GM12801 (cell line): Measurements from ENCODE around the gene MOCOS.

Experiments
- TF ChIP-seq, protein P1 (sequence below): IDR thresholded peaks from one replicate; pipeline ENCODE4 v1.5.1; 2011; ENCODE audit warnings: control low read depth; ENCODE audit not compliant: insufficient read length; ENCODE audit errors: extremely low read depth

The MOCOS gene

DNA sequence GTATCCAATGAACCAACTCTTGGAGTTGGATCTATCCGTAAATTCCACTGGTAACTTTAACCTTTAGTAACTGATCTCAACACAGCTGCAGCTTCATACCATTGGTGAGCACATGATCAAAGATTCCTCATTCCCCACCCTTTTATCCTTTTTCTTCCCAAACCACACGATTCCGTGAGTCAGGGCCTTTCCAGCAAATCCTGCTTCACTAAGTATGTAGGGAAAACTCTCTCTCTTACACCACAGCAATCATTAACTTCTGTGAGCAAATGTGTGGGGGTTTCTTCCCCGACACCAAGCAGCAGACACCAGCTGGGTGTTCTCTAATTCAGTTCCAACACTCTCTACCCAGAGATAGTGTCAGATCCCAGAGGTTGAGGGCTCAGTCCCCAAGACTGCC, 34.1 kb upstream of the MOCOS start:
- TF ChIP-seq, protein P1, sequence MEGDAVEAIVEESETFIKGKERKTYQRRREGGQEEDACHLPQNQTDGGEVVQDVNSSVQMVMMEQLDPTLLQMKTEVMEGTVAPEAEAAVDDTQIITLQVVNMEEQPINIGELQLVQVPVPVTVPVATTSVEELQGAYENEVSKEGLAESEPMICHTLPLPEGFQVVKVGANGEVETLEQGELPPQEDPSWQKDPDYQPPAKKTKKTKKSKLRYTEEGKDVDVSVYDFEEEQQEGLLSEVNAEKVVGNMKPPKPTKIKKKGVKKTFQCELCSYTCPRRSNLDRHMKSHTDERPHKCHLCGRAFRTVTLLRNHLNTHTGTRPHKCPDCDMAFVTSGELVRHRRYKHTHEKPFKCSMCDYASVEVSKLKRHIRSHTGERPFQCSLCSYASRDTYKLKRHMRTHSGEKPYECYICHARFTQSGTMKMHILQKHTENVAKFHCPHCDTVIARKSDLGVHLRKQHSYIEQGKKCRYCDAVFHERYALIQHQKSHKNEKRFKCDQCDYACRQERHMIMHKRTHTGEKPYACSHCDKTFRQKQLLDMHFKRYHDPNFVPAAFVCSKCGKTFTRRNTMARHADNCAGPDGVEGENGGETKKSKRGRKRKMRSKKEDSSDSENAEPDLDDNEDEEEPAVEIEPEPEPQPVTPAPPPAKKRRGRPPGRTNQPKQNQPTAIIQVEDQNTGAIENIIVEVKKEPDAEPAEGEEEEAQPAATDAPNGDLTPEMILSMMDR, result no peak

DNA sequence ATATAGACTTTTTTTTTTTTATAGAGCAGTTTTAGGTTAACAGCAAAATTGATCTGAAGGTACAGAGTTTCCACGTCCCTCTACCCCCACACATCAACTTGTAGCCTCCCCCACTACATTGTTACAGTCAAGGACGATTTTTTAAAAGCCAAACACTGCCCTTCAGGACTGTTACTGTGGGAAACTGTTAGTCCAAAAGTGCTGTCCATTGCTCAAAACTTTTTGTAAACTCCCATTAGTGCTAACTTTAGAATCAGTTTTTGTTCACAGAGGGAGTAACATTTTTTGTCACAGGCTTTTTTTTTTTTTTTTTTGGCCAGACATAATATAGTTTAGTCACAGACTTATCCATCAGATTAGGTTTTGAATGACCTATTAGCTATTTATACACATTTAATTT, 33.5 kb upstream of the MOCOS start:
- TF ChIP-seq, protein P1, result no peak

DNA sequence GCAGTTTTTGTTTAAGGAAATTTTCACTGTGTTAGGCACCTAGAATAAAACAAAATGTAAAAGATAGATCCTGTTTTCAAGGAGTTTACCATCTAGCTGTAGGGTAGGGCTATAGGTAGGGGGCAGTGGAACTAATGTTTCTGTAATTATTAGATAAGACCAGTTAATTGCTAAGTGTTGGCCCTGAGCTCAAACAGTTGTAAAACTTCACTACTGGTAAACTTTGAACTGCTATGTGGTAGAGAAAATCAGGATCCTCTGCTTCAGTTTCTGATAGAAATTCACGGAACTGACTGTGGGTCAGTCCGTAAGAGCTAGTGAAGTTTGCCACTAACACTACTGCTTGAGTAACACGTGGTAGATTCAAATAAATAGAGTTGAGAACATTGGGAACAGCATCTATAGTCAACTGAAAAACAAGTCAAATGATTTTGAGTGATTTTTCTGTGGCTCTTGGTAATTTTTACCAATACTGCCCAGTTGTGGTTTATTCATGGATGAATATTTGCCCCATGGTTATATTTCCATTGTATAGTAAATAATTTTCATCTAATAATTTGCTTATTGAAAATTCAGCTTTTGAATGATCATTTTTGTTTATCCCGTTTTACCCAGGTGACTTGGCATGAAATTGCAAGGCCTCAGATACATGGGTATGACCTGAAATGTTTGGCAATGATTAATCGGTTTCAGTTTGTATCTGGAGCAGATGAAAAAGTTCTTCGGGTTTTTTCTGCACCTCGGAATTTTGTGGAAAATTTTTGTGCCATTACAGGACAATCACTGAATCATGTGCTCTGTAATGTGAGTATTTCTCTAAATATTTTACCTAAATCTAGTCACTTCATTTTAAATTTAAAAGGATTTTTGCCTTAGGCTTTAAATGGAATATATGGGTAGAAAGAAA, 31.2 kb upstream of the MOCOS start:
- TF ChIP-seq, protein P1, result no peak

DNA sequence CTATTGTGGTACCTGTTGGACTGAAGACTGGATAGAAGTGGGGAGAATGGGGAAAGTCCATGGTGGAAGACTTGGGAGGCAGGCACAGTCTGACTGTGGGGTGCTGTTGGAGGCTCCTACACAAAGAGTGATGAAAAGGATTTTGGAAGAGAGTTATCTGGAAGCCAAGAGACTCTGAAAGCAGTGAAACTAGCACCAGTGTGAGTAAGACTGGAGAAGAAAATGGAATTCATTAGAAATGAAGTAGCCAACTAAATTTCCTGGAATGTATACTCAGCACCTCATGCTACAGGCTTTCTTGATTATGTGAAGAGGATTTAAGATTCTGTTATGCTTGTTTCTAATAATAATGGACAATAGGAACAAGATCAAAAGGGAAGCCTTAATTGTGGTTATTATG, 29.9 kb upstream of the MOCOS start:
- TF ChIP-seq, protein P1, result no peak

DNA sequence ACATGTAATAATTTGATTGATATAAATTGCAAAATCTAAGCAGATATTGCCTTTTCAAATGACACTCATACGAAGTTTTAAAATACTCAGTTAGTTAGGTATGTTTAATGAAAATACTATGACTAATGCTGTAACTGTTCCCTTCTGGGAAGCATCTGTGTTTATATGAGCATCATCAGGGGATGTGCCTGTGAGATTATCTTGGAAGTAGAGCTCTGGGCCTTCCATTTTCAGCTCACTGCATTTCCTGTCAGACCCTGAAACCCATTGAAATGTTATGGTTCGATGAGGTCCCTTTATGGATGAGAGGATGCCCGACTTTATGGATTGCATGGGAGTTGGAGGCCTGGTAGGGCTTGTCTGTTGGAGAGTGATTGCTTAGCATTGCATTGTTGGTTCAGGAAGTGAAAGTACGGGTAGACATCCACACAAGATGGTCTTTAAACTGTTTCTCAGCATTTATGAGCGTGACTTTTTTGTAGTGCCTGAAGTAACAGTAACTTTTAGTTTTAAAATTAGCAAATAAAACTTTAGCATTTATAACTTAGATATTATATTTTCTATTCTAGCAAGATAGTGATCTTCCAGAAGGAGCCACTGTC, 28.9 kb upstream of the MOCOS start:
- TF ChIP-seq, protein P1, result no peak

DNA sequence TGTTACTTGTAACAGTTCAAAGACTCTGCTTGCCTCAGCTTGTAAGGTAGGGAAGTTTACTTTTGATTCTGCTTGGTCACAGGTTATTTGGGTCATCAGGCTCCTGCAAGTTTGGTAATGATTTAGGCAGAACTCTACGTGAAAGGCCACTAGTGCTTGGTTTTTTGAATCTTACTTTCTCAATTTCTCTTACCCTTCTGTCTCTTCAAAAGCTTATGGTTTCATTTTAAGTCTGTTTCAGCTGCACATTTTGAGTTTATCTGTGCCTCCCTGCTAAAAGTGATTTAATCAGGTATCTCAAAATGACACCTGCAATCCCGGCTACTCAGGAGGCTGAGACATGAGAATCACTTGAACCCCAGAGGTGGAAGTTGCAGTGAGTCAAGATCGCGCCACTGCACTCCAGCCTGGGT, 26.3 kb upstream of the MOCOS start:
- TF ChIP-seq, protein P1, result no peak

DNA sequence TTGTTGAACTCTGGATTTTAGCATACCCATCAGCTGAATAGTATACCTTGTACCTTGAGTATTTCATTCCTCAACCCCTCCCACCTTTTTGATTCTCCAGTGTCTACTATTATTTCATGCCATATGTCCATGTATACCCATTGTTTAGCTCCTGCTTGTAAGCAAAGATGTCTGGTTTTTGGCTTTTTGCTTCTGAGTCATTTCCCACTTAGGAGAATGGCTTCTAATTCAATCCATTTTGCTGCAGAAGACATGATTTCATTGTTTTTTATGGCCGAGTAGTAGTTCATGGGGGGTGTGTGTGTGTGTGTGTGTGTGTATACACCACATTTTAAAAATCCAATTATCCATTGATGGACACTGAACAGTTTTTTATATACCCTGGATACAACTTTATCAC, 24.3 kb upstream of the MOCOS start:
- TF ChIP-seq, protein P1, result no peak
